AG08395 (cell line): Measurements from ENCODE around the gene RAMACL.
A peak's percentile ranks its signal among the peaks of the same experiment; 100 is the strongest.
"Not testable (repeated sequence)": the region's sequence is repeated elsewhere in the genome, so short reads cannot be mapped to it uniquely, and the experiment has no call there.

Experiments
- DNase-seq: peaks from one replicate; pipeline ENCODE4 v3.0.0; 2012; ENCODE audit warnings: mixed read lengths, low spot score

RAMACL gene

GRCh38 chr6:166595949-166596348, 9.5 kb upstream of the RAMACL start:
- DNase-seq: no peak

GRCh38 chr6:166595061-166595780, 8.7 kb upstream of the RAMACL start:
- peak; percentile 88 for DNase-seq

GRCh38 chr6:166592821-166593220, 6.3 kb upstream of the RAMACL start:
- no peak for DNase-seq

- no peak for DNase-seq
Measured at GRCh38 chr6:166591961-166592520, 5.6 kb upstream of the RAMACL start.

GRCh38 chr6:166591026-166591425, 4.5 kb upstream of the RAMACL start:
- DNase-seq: no peak

- DNase-seq: no peak
Measured at GRCh38 chr6:166589786-166590574, 3.5 kb upstream of the RAMACL start.

GRCh38 chr6:166589337-166589731, 2.9 kb upstream of the RAMACL start:
- no peak for DNase-seq

- peak; percentile 66 for DNase-seq
Measured at GRCh38 chr6:166588691-166589336, 2.3 kb upstream of the RAMACL start.

- no peak for DNase-seq
Measured at GRCh38 chr6:166587631-166588413, 1.3 kb upstream of the RAMACL start.

GRCh38 chr6:166584853-166585429, 1.5 kb downstream of the RAMACL start:
- peak; percentile 36 for DNase-seq

GRCh38 chr6:166584155-166584554, 2.3 kb downstream of the RAMACL start:
- no peak for DNase-seq

- no peak for DNase-seq
Measured at GRCh38 chr6:166583230-166583965, 3.1 kb downstream of the RAMACL start.

GRCh38 chr6:166582258-166582657, 4.2 kb downstream of the RAMACL start:
- peak; percentile 44 for DNase-seq

GRCh38 chr6:166581801-166582200, 4.7 kb downstream of the RAMACL start:
- DNase-seq: not testable (repeated sequence)

GRCh38 chr6:166581091-166581511, 5.4 kb downstream of the RAMACL start:
- no peak for DNase-seq

GRCh38 chr6:166580076-166581050, 6.1 kb downstream of the RAMACL start:
- DNase-seq: no peak

GRCh38 chr6:166579237-166579850, 7.1 kb downstream of the RAMACL start:
- DNase-seq: no peak

- DNase-seq: no peak
Measured at GRCh38 chr6:166578536-166579236, 7.8 kb downstream of the RAMACL start.
